ENCODE results near the gene OSBPL9.

GRCh38 chr1:51792864-51793263 lies 176.0 kb downstream of the OSBPL9 start:
- TF ChIP-seq CREB1 (CRISPR knock-in tag; IDR thresholded peaks at IDR 0.05; ENCODE audit: low read depth) (no peak), NANOG (IDR thresholded peaks at IDR 0.05; ENCODE audit: borderline replicate concordance) (no peak), EZH2phosphoT487 (IDR thresholded peaks at IDR 0.05; ENCODE audit: unreplicated experiment) (no peak), POLR2AphosphoS5 (IDR thresholded peaks at IDR 0.05; ENCODE audit: low read depth) (no peak), EZH2 (IDR thresholded peaks at IDR 0.05; ENCODE audit: low read depth, unreplicated experiment) (no peak), REST (IDR thresholded peaks at IDR 0.05; ENCODE audit: unreplicated experiment) (no peak), ZNF331 (CRISPR knock-in tag; IDR thresholded peaks at IDR 0.05; ENCODE audit: low read depth) (no peak), JUNB (IDR thresholded peaks at IDR 0.05; ENCODE audit: unreplicated experiment) (no peak), STAT1 (IDR thresholded peaks at IDR 0.05; ENCODE audit: unreplicated experiment) (no peak)
- TF ChIP-seq, protein P1, sequence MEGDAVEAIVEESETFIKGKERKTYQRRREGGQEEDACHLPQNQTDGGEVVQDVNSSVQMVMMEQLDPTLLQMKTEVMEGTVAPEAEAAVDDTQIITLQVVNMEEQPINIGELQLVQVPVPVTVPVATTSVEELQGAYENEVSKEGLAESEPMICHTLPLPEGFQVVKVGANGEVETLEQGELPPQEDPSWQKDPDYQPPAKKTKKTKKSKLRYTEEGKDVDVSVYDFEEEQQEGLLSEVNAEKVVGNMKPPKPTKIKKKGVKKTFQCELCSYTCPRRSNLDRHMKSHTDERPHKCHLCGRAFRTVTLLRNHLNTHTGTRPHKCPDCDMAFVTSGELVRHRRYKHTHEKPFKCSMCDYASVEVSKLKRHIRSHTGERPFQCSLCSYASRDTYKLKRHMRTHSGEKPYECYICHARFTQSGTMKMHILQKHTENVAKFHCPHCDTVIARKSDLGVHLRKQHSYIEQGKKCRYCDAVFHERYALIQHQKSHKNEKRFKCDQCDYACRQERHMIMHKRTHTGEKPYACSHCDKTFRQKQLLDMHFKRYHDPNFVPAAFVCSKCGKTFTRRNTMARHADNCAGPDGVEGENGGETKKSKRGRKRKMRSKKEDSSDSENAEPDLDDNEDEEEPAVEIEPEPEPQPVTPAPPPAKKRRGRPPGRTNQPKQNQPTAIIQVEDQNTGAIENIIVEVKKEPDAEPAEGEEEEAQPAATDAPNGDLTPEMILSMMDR (conservative IDR thresholded peaks at IDR 0.05; ENCODE audit: low read depth in 2 of 2): no peak
- TF ChIP-seq, protein P2, sequence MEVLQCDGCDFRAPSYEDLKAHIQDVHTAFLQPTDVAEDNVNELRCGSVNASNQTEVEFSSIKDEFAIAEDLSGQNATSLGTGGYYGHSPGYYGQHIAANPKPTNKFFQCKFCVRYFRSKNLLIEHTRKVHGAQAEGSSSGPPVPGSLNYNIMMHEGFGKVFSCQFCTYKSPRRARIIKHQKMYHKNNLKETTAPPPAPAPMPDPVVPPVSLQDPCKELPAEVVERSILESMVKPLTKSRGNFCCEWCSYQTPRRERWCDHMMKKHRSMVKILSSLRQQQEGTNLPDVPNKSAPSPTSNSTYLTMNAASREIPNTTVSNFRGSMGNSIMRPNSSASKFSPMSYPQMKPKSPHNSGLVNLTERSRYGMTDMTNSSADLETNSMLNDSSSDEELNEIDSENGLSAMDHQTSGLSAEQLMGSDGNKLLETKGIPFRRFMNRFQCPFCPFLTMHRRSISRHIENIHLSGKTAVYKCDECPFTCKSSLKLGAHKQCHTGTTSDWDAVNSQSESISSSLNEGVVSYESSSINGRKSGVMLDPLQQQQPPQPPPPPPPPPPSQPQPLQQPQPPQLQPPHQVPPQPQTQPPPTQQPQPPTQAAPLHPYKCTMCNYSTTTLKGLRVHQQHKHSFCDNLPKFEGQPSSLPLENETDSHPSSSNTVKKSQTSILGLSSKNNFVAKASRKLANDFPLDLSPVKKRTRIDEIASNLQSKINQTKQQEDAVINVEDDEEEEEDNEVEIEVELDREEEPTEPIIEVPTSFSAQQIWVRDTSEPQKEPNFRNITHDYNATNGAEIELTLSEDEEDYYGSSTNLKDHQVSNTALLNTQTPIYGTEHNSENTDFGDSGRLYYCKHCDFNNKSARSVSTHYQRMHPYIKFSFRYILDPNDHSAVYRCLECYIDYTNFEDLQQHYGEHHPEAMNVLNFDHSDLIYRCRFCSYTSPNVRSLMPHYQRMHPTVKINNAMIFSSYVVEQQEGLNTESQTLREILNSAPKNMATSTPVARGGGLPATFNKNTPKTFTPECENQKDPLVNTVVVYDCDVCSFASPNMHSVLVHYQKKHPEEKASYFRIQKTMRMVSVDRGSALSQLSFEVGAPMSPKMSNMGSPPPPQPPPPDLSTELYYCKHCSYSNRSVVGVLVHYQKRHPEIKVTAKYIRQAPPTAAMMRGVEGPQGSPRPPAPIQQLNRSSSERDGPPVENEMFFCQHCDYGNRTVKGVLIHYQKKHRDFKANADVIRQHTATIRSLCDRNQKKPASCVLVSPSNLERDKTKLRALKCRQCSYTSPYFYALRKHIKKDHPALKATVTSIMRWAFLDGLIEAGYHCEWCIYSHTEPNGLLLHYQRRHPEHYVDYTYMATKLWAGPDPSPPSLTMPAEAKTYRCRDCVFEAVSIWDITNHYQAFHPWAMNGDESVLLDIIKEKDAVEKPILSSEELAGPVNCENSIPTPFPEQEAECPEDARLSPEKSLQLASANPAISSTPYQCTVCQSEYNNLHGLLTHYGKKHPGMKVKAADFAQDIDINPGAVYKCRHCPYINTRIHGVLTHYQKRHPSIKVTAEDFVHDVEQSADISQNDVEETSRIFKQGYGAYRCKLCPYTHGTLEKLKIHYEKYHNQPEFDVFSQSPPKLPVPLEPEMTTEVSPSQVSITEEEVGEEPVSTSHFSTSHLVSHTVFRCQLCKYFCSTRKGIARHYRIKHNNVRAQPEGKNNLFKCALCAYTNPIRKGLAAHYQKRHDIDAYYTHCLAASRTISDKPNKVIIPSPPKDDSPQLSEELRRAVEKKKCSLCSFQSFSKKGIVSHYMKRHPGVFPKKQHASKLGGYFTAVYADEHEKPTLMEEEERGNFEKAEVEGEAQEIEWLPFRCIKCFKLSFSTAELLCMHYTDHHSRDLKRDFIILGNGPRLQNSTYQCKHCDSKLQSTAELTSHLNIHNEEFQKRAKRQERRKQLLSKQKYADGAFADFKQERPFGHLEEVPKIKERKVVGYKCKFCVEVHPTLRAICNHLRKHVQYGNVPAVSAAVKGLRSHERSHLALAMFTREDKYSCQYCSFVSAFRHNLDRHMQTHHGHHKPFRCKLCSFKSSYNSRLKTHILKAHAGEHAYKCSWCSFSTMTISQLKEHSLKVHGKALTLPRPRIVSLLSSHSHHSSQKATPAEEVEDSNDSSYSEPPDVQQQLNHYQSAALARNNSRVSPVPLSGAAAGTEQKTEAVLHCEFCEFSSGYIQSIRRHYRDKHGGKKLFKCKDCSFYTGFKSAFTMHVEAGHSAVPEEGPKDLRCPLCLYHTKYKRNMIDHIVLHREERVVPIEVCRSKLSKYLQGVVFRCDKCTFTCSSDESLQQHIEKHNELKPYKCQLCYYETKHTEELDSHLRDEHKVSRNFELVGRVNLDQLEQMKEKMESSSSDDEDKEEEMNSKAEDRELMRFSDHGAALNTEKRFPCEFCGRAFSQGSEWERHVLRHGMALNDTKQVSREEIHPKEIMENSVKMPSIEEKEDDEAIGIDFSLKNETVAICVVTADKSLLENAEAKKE (CRISPR knock-in tag; IDR thresholded peaks at IDR 0.05): no peak
